Natural killer cell (primary cell): ENCODE results near the gene ITGB5. TPM values are rescaled to one million over a fixed set of nuclear protein-coding genes. Genes with fewer than 3 reads are reported as not detected.

Source experiments
- ATAC-seq, 3 donors: fragments of 150-1000 bp in 2 of 3; fragments of 200-7000 bp in 1 of 3; cut with Tn5 transposase; 1 replicate in 1 of 3; 2 replicates in 2 of 3; pipeline ENCODE4 v1.10.0; 2021; ENCODE audit warnings: mild to moderate bottlenecking in 2 of 3, moderate library complexity in 2 of 3
- DNase-seq, 2 donors: peaks; one replicate each; pipeline versions ENCODE4 v3.0.0 to v3.0.0-alpha.2; 2013 to 2021; ENCODE audit warnings: mixed read lengths in 1 of 2
- H3K27ac ChIP-seq: one replicate; pipeline ENCODE4 v1.5.1; 2013; ENCODE audit warnings: mild to moderate bottlenecking, low read length
- H3K27me3 ChIP-seq: one replicate; pipeline ENCODE4 v1.6.1; 2013; ENCODE audit warnings: low read length; ENCODE audit not compliant: control insufficient read depth, insufficient read depth
- H3K36me3 ChIP-seq: one replicate; pipeline ENCODE4 v1.6.1; 2013; ENCODE audit warnings: low read length; ENCODE audit not compliant: control insufficient read depth, insufficient read depth
- H3K4me1 ChIP-seq: one replicate; pipeline ENCODE4 v1.6.1; 2013; ENCODE audit warnings: low read length; ENCODE audit not compliant: control insufficient read depth, insufficient read depth
- H3K4me3 ChIP-seq: one replicate; pipeline ENCODE4 v1.5.1; 2013; ENCODE audit warnings: low read length
- H3K9me3 ChIP-seq: one replicate; pipeline ENCODE4 v1.6.1; 2013; ENCODE audit warnings: low read length; ENCODE audit not compliant: control insufficient read depth, insufficient read depth
- H3K27ac Mint-ChIP-seq, 2 donors: one replicate each; pipeline ENCODE4 v1.8.0; 2022; ENCODE audit warnings: mild to moderate bottlenecking in 2 of 2, mixed read lengths in 2 of 2, moderate library complexity in 1 of 2
- H3K27me3 Mint-ChIP-seq, 2 donors: one replicate each; pipeline ENCODE4 v1.8.0; 2022; ENCODE audit warnings: low read depth in 2 of 2, mixed read lengths in 2 of 2
- H3K36me3 Mint-ChIP-seq: one replicate; pipeline ENCODE4 v1.8.0; 2022; ENCODE audit warnings: mixed read lengths
- H3K4me1 Mint-ChIP-seq, 2 donors: one replicate each; pipeline ENCODE4 v1.8.0; 2022; ENCODE audit warnings: mixed read lengths in 2 of 2
- H3K4me3 Mint-ChIP-seq: one replicate; pipeline ENCODE4 v1.8.0; 2022; ENCODE audit warnings: mild to moderate bottlenecking, moderate library complexity, mixed read lengths
- H3K9me3 Mint-ChIP-seq, 2 donors: one replicate each; pipeline ENCODE4 v1.8.0; 2022; ENCODE audit warnings: mixed read lengths in 2 of 2
- WGBS: methylation state at CpG from one replicate; pipeline ENCODE4 v1.1.7; 2013; ENCODE audit warnings: missing lambda C conversion rate; ENCODE audit not compliant: insufficient coverage; 5-methylcytosine and 5-hydroxymethylcytosine counted together
- intact Hi-C: fragments of 100-400 bp; cut with micrococcal nuclease; formaldehyde crosslinking; loops from one replicate; pipeline ENCODE4 v1.14.2; 2022
- total RNA-seq, 4 donors: library from RNA; stranded (reverse); fragments of 120-200 nt in 1 of 4; gene quantifications; one replicate each; pipeline versions ENCODE4 v1.2.3 to v1.2.4, GENCODE V29; 2013 to 2022
- TF ChIP-seq, protein P1 (sequence below): fragments of 200-600 bp; IDR thresholded peaks from one replicate; pipeline ENCODE4 v1.8.0; 2022; ENCODE audit warnings: antibody characterized with exemption

Gene ITGB5
- total RNA-seq, 3 donors from 2014 or later (not counting 1 experiment from before 2014, with no cell fraction given) = 1.0 to 8.4 (median 5.4) TPM

DNA sequence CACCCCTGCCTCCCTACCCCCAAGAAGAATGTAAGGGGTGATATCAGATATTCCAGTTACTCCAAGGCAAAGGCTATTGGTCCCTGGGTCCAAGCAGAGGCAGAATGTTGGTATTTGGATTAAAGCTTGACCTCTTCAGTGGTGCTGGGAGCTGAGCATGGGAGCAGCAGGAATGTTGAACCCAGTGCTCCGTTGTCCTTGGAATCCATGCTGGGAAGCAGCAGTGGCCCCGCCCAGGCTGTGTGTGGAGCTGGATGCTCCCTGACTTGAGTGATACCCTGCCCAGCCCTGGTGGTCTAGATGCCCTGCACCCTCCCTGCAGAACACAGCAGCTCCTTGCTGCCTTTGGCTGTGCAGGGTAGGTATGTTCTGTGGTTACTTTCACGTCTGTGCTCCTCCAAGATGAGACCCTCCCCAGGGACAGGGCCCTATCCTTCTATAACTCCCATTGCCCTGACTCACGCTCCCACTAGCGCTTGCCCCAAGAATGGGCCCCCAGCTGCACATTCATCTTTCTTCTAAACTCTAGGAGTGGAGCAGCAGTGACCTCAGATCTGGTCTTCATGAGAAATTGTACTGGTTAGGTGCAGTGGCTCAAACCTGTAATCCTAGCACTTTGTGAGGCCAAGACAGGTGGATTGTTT lies 121.8 kb downstream of the ITGB5 start:
- TF ChIP-seq, protein P1, sequence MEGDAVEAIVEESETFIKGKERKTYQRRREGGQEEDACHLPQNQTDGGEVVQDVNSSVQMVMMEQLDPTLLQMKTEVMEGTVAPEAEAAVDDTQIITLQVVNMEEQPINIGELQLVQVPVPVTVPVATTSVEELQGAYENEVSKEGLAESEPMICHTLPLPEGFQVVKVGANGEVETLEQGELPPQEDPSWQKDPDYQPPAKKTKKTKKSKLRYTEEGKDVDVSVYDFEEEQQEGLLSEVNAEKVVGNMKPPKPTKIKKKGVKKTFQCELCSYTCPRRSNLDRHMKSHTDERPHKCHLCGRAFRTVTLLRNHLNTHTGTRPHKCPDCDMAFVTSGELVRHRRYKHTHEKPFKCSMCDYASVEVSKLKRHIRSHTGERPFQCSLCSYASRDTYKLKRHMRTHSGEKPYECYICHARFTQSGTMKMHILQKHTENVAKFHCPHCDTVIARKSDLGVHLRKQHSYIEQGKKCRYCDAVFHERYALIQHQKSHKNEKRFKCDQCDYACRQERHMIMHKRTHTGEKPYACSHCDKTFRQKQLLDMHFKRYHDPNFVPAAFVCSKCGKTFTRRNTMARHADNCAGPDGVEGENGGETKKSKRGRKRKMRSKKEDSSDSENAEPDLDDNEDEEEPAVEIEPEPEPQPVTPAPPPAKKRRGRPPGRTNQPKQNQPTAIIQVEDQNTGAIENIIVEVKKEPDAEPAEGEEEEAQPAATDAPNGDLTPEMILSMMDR = no peak
- intact Hi-C loops = loop anchor here (10.0 kb wide), 1 partner anchor 669 kb away; no protein-coding TSS in a partner anchor
- Histone ChIP-seq H3K4me1 (peaks cover 7% of the 10 kb centered on the region), H3K4me3 (no peak overlapping the region), H3K9me3 (no peaks in the 10 kb centered on the region), H3K36me3 (no peaks in the 10 kb centered on the region), H3K27ac (no peak overlapping the region), H3K27me3 (no peaks in the 10 kb centered on the region)
- ATAC-seq (no peak), DNase-seq (no peak)
- Mint-ChIP-seq H3K27me3 (peaks cover 0 to 6% of the 10 kb centered on the region in 2 donors), H3K9me3 (no peaks in the 10 kb centered on the region), H3K36me3 (no peaks in the 10 kb centered on the region), H3K27ac (no peak overlapping the region), H3K4me1 (peaks cover 0 to 6% of the 10 kb centered on the region in 2 donors), H3K4me3 (no peak overlapping the region)
- WGBS = 76% methylated on average over 5 of the region's 5 CpGs

DNA sequence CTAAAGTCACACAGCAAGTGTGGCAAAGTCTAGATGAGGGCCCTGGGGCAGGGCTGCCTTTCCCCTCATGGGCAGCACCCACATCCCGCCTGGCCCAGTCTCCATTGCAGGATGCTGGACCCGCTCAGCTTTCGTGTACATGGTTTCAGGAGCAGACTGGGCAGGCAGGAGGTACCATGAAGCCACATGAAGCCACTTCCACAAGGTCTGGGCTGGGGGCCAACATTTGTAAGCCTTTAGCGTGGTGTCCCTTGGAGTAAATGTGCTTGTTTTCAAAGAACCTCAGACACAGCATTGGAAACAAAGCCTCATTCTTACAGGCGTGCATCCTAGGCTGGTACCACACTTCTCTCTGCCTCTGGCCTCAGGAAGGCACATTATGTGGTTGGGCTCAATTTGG lies 122.4 kb downstream of the ITGB5 start:
- H3K9me3 Mint-ChIP-seq = no peaks in the 10 kb centered on the region
- ATAC-seq (no peak), DNase-seq (no peak)
- peaks cover 0 to 6% of the 10 kb centered on the region in 2 donors for H3K27me3 Mint-ChIP-seq
- no peak overlapping the region for H3K27ac Mint-ChIP-seq
- no peak overlapping the region for H3K4me3 Mint-ChIP-seq
- Histone ChIP-seq H3K36me3 (no peaks in the 10 kb centered on the region), H3K4me3 (no peak overlapping the region), H3K27me3 (no peaks in the 10 kb centered on the region), H3K27ac (no peak overlapping the region), H3K4me1 (peaks cover 7% of the 10 kb centered on the region), H3K9me3 (no peaks in the 10 kb centered on the region)
- peaks cover 0 to 6% of the 10 kb centered on the region in 2 donors for H3K4me1 Mint-ChIP-seq
- intact Hi-C loops = loop anchor here (10.0 kb wide), 1 partner anchor 670 kb away; no protein-coding TSS in a partner anchor
- WGBS = 68% methylated on average over 5 of the region's 5 CpGs
- TF ChIP-seq, protein P1 = no peak
- H3K36me3 Mint-ChIP-seq = no peaks in the 10 kb centered on the region

DNA sequence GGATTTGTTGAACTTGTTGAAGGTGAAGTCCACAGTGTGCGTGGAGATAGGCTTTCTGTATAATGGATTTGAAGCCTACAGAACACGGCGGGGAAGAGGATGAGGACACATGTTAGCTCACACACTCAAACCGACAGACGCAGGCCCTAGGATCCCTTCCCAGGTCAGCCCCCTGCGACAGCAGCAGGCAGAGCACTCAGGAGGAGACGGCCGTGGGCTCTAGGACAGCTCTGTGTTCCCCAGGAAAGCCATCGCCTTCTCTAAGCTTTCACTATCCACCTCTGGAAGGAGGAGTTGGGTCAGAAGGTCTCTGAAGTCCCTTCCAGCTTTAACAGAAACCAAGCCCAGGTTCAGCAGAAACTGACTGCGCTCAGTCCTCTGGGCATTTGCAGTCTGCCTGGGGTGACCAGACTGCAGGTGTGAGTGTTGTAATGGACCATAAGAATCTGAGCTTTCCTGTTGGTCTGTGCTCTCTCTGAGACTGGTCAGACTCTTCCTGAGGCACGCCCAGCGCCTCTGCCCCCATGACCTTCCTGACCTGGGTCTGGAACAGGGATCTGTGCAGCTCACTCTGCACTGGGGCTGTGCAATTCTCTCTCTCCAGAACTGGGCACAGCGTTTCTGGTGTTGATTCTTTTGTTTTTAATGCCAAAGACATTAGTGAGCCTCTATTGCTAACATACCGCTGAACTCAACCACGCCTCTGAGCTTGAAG lies 123.4 kb downstream of the ITGB5 start:
- TF ChIP-seq, protein P1 = no peak
- H3K4me3 ChIP-seq = no peak overlapping the region
- intact Hi-C loops = loop anchor here (10.0 kb wide), 1 partner anchor 671 kb away; no protein-coding TSS in a partner anchor
- Mint-ChIP-seq H3K4me3 (no peak overlapping the region), H3K9me3 (no peaks in the 10 kb centered on the region), H3K36me3 (no peaks in the 10 kb centered on the region), H3K27me3 (peaks cover 0 to 6% of the 10 kb centered on the region in 2 donors), H3K27ac (no peak overlapping the region), H3K4me1 (peaks cover 0 to 6% of the 10 kb centered on the region in 2 donors)
- 84% methylated on average over 14 of the region's 15 CpGs for WGBS
- ATAC-seq = no peak
- H3K4me1 ChIP-seq = peaks cover 7% of the 10 kb centered on the region
- H3K27ac ChIP-seq = no peak overlapping the region
- no peaks in the 10 kb centered on the region for H3K36me3 ChIP-seq
- H3K27me3 ChIP-seq = no peaks in the 10 kb centered on the region
- no peak for DNase-seq
- no peaks in the 10 kb centered on the region for H3K9me3 ChIP-seq
